GM18870 (cell line): Measurements from ENCODE around the gene ATL3.
"Not testable (repeated sequence)": the region's sequence is repeated elsewhere in the genome, so short reads cannot be mapped to it uniquely, and the experiment has no call there.

ENCODE experiments used
- ATAC-seq: cut with Tn5 transposase; IDR thresholded peaks from one replicate; pipeline ENCODE4 v1.9.1; 2021; ENCODE audit warnings: moderate library complexity; ENCODE audit not compliant: unreplicated experiment

The ATL3 gene

DNA sequence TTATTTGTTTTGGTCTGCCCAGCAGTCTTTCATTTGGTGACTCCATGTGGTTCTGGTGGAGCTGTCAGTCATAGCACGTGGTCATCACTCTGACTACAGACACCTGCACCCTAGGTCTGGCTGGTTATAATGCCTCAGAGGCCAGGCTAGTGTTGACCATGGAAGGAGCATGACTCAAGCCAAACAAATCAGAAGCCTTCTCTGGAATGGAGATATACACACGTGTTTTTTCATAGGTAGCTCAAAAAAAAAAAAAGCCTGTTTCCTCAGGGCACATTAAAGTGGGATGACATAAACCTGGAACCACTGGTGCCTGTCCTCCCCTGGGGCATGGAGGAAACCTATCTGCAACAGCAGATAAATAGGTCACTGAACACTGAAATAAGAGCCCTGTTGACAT lies 48.9 kb downstream of the ATL3 start:
- ATAC-seq, result no peak

DNA sequence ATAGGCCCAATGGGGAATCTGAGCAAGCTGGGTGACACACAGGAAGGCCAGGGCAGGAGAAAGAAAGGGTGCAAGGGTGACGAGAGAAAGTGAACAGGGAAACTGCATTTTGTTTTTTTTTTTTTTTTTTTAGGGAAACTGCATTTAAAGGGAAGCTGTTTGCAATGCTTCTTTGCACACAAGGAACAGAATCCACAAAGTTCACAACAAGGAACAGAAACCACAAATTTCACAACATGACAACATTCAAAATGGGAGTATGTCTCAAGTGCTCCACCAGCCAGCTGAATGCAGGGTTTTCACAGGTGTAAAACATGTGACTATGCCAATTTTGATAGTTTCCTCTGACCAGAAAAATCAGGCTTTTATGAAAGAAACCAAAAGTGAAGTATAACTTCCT lies 50.1 kb downstream of the ATL3 start:
- ATAC-seq, result no peak

DNA sequence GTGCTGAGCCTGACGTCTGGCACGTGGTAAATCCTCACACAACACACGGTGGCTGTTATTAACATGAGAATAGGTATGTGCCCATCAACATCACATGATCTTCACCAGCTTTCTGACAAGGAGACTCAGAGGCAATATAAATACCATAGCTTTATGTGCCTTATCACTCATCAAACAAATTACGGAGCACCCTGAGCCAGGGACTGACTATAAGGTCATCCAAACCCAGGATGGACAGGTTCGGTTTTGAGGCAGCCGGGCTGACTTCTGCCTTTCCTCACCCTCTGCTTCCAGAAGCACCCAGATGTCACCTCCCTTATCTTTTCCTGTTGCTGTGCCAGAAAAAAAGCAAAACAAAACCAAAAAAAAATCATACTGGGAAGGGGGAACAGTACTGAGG lies 51.2 kb downstream of the ATL3 start:
- ATAC-seq, result no peak

DNA sequence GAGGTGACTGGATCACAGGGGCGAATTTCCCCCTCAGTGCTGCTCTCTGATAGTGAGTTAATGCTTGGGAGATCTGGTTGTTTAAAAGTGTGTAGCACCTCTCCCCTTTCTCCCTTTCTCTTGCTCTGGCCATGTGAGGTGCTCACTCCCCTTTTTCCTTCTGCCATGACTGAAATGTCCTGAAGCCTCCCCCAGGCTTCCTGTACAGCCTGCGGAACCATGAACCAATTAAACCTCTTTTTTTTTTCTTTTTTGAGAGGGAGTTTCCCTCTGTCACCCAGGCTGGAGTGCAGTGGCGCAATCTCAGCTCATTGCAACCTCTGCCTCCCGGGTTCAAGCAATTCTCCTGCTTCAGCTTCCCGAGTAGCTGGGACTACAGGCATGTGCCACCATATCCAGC lies 53.5 kb downstream of the ATL3 start:
- not testable (repeated sequence) for ATAC-seq

DNA sequence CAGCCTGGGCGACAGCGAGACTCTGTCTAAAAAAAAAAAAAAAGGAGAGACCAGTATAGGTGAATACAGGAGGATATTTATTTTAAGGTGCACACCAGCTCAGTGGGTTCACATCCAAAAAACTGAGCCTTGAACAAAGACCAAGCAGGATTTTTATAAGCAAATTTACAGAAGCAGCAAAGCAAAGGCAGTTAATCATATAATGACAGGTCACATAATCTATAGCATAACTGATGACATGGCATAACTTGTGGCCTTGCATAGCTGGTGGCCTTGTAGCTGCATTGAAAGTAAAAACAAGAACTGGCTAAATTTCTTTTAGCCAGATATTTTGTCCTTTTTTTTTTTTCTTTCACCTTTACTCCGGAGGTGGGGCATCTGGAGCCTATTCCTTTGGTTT lies 54.2 kb downstream of the ATL3 start:
- ATAC-seq, result no peak

DNA sequence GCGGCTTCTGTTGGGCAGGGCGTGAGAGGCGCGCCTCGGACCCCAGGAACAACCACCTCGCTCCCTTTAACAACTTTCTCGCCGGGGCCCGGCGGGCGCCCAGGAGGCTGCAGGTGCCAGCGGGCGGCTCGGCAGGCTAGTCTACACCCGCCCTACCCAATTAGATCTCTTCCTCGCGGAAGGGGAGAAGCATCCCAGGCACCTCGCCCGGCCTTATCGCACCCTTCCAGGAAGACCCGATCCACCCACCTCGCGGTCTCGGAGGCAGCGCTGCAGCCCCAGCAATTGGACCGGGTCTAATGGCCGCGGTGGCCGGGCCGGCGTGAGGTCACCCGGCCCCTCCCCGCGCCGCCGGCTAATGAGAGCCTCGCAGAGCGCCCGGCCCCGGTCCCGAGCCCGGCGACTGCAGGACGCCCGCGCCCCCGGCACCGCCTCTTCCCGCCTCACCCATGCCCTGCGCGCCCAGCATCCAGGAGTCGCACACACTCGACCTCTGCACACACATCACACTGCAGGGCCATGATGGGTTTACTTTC lies 57.0 kb downstream of the ATL3 start, which contains the start of gene PLAAT3:
TSS of gene PLAAT3 (minus strand) at position 298 of the 536 bp plus-strand sequence. CDS start 419 bp downstream, outside the sequence.
- ATAC-seq, result no peak

DNA sequence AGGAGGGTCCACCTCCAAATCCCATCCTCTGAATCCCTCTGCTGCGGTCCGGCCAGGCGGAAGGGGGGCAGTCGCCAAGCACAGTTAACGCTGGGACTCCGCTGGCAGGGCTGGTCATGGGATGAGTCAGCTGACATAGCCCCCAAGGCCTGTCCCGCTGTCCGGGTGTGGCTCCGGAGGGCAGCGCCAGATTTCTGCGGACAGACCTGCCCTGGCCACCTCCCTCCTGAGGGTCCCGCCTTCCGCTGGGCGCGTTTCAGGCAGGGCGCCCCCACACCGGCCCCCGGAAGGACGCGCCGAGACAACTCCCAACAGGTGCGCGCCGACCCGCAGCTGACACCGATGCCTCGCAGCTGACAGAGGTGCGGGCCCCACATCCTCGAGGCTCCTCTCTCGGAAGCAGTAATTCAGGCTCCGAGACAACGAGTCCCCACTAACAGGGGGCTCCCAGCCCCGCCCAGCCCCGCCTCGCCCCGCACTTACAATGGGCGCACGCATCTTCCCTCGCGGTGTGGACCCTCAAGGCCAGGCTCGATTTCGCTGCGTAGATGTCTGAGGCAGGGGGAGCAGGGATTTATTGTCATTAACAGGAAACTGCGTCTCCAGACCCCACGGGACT lies 57.5 kb downstream of the ATL3 start:
- no peak for ATAC-seq

DNA sequence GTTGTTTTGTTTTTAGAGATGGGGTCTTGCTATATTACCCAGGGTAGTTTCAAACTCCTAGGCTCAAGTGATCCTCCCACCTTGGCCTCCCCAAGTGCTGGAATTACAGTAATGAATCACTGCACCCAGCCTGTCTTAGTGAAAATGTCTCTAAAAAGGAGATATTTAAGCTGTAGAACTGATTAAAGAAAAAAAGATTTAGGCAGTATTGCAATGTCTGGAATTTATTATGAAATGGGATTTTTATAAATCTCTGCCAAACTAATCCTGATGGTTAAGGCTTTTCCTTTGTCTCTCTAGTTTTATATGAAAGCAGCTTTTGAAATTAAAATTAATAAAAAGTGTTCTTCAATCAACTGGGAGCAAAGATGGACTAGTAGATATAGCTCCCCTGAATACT lies 59.0 kb downstream of the ATL3 start:
- no peak for ATAC-seq

DNA sequence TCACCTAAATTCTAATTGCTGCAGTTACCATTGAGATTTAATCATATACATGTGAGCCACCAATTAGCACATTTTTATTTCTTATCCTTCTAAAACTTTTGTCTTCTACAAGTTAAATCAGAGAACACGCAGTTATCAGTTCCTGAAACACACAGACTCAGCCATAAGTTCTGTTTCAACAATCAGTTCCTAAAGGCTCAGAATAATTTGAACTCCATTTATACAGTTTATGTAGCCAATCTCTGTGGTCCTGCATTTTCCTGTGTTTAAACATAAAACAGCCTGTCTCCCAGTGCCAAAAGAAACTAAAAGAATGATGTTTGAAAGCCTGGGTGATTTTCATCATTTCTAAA lies 59.8 kb downstream of the ATL3 start:
- ATAC-seq, result no peak

DNA sequence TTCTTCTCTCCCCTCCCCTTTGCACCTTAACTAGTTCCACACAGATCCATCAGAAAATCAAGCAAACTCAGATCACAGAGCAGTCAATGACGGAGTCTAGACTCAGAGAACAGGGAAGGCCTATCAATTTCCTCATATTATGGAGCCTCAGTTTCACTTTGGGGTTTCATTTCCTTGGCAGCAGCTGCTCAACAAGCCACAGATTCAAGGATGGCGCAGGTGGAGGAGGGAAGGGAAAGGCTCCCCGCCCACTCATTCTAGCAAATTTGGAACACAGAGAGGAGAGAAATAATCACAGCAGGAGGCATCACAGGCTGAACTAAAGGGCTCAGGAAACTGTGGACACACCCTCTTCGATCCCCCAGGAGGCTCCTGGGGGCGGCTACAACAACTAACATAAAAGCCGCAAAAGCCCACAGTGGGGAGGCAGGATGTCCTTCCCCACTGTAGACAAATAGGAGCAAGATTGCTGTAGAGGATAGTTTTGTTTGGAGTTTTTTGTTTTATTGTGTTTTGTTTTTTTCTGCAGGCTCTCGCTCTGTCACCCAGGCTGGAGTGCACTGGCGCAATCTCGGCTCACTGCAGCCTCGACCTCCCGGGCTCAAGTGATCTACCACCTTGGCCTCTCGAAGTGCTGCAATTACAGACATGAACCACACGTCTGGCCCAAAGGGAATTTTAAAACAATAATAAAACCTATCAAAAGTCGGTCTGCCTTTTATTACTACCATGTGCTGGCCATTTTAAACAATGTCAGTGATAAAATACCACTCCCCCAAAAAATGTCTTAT lies 60.4 kb downstream of the ATL3 start:
- no peak for ATAC-seq

DNA sequence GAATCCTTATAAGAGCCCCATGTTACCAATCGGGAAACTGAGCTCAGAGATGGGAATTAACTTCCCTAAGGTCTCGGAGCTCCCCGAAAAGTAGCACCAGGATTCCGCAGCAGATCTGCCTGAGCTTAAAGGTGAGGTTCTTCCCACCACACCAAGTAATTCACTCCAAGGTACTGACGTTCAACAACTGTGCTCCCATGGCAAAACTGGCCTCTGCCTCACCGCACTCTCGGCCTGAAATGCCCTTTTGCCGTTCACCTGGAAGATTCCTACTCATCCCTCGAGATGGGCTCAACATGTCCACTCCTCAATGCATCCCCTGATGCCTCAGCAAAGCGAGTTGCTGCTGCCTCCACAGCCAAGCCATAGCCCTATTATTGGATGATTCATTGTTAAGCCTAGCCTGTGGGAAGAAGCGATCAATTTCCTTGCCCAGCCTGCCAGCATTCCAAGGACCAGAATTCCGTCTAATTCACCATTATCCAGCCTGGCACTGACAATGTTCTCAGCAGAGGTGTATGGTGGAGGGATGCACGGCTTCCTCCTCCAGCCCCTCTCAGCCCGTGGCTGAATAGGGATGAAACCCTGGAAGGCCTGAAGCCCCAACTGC lies 61.1 kb downstream of the ATL3 start:
- no peak for ATAC-seq

DNA sequence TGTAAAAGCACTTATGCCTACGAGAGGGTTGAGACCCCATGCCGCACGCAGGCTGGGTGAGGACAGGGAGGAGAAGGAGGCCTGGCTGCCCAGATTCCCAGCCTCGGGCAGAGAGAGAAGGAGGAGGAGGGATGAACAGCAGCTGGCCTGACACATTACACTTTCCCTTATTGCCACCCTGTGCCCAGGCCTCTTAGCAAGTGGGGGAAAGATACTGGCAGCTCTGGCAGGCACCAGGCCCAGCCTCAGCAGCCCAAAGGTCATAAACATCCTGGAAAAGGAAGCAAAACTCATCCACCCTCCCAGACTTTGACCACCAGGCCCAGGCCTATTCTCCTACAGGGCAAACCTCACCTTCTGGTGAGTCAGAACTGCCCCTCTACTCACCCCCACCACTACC lies 61.6 kb downstream of the ATL3 start:
- no peak for ATAC-seq

DNA sequence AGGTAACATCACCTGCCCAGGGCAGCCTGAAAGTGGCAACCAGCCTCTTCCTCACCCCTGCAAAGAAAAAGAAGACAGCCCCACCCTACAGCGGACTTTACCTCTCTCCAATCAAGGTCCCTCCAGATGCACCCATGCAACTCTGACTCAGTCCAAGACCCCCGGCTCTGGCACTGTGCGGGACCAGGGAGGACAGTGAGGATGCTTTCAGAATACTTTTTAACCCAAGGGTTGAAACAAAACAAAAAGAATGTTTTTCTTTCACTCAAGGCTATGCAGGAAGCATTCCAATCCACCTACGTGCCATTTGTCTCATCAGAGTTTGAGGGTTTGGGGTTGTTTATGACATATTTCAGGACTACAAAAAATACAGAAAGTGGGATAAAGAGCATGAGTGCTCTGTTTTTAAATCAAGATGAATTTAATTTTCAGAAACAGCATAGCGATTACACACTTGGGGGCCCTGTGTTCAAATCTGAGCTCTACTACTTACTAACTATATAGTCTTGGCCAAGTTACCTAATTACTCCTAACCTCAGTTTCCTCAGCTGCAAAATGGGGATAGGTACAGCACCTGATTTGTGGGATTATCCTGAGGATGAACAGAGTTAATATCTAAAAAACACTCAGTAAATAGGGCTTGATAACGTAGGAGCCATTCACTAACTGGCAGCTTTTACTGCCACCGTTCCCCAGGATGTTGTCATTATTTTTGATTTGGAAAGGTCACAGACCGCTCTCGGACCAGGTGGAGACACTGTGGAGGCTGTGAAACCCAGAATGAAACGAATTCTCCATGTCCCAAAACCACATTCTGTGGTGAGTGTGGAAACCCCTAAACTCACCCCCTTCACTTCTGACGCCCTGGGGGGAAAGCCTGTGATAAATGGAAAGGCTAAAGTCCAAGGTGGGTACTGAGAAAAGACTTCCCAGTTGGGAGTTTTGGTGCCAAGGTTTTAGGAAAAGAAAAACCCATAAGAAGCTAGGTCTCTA lies 62.5 kb downstream of the ATL3 start:
- no peak for ATAC-seq

DNA sequence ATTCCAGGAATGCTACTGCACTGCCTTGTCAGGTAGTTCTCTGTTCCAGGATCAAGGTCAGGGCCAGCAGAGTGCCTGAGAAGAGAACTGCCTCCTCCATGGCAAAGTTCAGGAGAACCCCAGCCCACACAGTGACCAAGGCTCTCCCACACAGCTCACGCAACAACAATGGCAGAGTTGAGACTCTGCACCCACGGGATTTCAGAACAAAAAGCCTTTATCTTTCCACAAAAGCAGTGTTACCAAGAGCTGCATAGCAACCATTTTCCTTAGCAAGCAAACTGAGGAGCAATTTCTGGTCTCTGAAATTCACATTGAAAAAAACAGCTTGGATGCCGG lies 68.0 kb downstream of the ATL3 start:
- no peak for ATAC-seq

DNA sequence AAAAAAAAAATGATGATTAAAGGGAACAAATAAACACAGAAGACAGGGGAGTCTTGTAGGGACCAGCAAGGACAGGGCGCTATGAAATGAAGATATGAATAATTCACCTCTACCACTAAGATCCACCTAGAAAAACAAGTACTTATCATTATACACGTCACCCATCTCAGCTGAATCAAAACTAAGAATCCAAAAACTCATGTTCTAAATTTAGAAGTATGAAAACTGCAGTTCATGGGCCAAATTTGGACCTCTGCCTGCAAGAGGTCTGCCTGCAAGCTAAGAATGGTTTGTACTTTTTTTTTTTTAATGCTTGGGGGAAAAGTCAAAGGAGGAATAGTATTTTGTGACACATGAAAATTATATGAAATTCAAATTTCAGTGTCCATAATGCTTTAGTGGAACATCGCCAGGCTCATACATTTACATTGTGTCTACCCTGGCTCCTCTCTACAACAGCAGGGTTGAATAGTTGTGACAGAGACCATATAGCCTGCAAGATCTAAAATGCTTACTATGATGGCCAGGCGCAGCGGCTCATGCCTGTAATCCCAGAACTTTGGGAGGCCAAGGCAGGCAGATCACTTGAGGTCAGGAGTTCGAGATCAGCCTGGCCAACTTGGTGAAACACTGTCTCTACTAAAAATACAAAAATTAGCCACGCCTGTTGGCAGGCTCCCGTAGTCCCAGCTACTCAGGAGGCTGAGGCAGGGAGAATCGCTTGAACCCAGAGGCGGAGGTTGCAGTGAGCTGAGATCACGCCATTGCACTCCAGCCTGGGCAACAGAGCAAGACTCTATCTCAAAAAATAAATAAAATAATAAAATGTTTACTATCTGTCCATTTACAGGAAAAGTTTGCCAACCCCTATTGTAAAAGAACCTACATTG lies 68.6 kb downstream of the ATL3 start:
- ATAC-seq, result not testable (repeated sequence)

DNA sequence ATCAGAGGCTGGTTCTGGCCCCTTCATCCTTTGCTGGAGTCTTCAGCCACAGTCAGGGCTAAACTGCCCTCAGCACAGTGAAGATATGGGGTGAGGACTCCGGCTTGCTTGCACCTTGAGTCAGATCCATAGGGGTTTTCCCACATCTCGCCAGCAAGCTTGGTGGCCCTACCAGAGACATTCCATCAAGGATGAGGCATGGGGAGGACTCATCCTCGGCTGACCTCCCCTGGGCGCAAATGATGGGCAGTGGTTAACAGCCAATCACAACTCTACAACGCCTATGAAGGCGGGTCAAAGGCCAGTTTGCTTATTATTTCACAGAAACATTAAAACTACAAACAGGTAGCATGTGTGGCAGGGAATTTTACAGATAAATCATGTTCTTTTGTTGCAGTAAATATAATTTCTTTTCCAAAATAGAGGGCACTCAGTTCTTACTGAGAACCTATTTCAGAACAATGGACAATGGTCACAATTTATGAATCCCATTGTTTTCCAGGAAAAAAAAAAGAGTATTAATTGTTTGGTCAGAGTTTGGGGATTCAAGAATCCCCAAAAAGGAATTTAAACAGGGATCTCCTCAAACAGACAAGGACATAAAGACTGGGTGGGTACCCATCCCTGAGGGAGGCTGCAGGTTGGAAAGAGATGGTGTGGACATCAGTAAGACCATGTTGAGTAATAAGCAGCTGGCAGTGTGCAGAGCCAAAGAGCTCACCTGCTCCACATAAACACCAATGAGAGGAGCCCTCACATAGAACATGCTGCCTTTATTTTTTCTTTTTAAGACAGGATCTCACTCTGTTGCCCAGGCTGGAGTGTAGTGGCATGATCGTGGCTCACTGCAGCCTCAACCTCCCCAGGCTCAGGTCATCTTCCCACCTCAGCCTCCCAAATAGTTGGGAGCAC lies 71.7 kb downstream of the ATL3 start:
- no peak for ATAC-seq

DNA sequence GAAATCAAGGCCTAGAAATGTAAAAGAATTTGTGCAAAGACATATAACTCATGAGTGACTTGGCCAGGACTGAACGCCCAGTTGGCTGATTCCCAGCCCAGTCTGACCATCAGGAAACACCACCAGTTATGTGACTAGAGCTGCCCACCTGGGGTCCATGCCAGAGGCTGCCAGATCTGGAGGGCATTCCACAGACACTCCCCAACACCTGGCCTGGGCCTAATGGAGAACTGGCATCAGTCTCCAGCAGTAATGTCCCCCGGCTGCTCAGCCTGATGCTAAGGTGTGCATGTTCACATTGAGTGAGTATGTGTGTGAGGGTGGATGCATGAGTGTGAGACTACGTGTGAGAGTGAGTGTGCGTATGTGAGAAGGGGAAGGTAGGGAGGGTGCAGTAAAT lies 72.6 kb downstream of the ATL3 start:
- ATAC-seq, result no peak

DNA sequence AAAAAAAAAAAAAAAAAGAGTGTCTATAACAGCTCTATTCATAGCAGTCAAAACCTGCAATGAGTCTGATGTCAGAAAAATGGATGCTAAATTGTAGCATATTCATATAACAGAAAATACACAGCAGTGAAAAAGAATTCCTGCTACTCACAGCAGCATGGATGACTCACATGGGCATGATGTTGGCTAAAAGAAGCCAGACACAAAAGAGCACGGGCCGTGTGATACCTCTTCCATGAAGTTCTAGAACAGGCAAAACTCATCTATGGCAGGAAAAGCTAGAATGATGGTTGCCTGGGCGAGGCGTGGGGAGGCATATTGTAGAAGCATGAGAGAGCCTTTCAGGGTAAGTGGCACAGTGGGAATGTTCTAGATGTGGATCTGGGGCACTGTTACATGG lies 75.9 kb downstream of the ATL3 start:
- ATAC-seq, result no peak

DNA sequence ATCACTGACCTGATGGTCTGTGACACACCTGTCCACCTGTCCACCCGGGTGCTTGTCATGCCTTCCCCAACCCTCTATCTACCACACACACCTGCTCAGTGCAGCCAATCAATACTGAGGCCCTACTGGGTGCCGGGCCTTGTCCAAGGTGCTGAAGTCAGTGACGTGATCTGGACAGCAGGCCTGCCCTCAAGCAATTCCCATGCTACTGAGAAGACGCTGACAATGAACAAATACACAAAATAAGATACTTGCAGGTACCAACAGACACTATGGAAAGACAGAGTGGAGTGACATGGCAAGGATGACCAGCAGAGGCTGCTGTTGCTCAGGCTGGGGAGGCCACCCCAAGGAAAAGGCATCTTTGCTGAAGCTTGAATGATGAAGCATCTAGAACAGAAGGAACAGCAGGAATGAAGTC lies 78.2 kb downstream of the ATL3 start:
- ATAC-seq, result no peak
